ENCODE measurements around the gene RMI2.

The RMI2 gene

GRCh38 chr16:11392041-11392581, 46.9 kb downstream of the RMI2 start:
- no peak overlapping the region for H3K4me3 Mint-ChIP-seq
- H3K9me3 Mint-ChIP-seq: no peaks in the 10 kb centered on the region
- no peaks in the 10 kb centered on the region for H3K27me3 Mint-ChIP-seq
- no peaks in the 10 kb centered on the region for H3K4me1 Mint-ChIP-seq
- no peaks in the 10 kb centered on the region for H3K36me3 Mint-ChIP-seq
- H3K27ac Mint-ChIP-seq: no peak overlapping the region

- no peaks in the 10 kb centered on the region for H3K27me3 Mint-ChIP-seq
- no peaks in the 10 kb centered on the region for H3K4me1 Mint-ChIP-seq
- H3K4me3 Mint-ChIP-seq: no peak overlapping the region
- no peak overlapping the region for H3K27ac Mint-ChIP-seq
- no peaks in the 10 kb centered on the region for H3K36me3 Mint-ChIP-seq
- no peaks in the 10 kb centered on the region for H3K9me3 Mint-ChIP-seq
Measured at GRCh38 chr16:11393366-11393765, 48.1 kb downstream of the RMI2 start.

GRCh38 chr16:11393861-11394592, 48.8 kb downstream of the RMI2 start:
- Mint-ChIP-seq H3K27ac (no peak overlapping the region), H3K4me3 (no peak overlapping the region)

GRCh38 chr16:11394593-11394960, 49.3 kb downstream of the RMI2 start:
- H3K4me3 Mint-ChIP-seq: no peak overlapping the region
- no peak overlapping the region for H3K27ac Mint-ChIP-seq
- H3K4me1 Mint-ChIP-seq: no peaks in the 10 kb centered on the region
- no peaks in the 10 kb centered on the region for H3K9me3 Mint-ChIP-seq
- no peaks in the 10 kb centered on the region for H3K27me3 Mint-ChIP-seq
- no peaks in the 10 kb centered on the region for H3K36me3 Mint-ChIP-seq

More at GRCh38 chr16:11393861-11394592, 48.8 kb downstream of the RMI2 start:
- no peaks in the 10 kb centered on the region for H3K4me1 Mint-ChIP-seq
- H3K27me3 Mint-ChIP-seq: no peaks in the 10 kb centered on the region
- no peaks in the 10 kb centered on the region for H3K36me3 Mint-ChIP-seq
- H3K9me3 Mint-ChIP-seq: no peaks in the 10 kb centered on the region

GRCh38 chr16:11395008-11395948, 50.0 kb downstream of the RMI2 start:
- Mint-ChIP-seq H3K4me1 (no peaks in the 10 kb centered on the region), H3K9me3 (no peaks in the 10 kb centered on the region), H3K4me3 (no peak overlapping the region), H3K27ac (no peak overlapping the region), H3K27me3 (no peaks in the 10 kb centered on the region), H3K36me3 (no peaks in the 10 kb centered on the region)

- H3K4me1 Mint-ChIP-seq: no peaks in the 10 kb centered on the region
- H3K27ac Mint-ChIP-seq: no peak overlapping the region
- no peak overlapping the region for H3K4me3 Mint-ChIP-seq
- H3K27me3 Mint-ChIP-seq: no peaks in the 10 kb centered on the region
- H3K9me3 Mint-ChIP-seq: no peaks in the 10 kb centered on the region
- H3K36me3 Mint-ChIP-seq: no peaks in the 10 kb centered on the region
Measured at GRCh38 chr16:11395949-11396240, 50.6 kb downstream of the RMI2 start.

GRCh38 chr16:11396241-11397048, 51.2 kb downstream of the RMI2 start:
- H3K4me1 Mint-ChIP-seq: no peaks in the 10 kb centered on the region
- no peaks in the 10 kb centered on the region for H3K9me3 Mint-ChIP-seq
- H3K4me3 Mint-ChIP-seq: no peak overlapping the region
- no peaks in the 10 kb centered on the region for H3K36me3 Mint-ChIP-seq
- H3K27me3 Mint-ChIP-seq: no peaks in the 10 kb centered on the region
- no peak overlapping the region for H3K27ac Mint-ChIP-seq

GRCh38 chr16:11398136-11398535, 52.9 kb downstream of the RMI2 start:
- H3K9me3 Mint-ChIP-seq: no peaks in the 10 kb centered on the region
- no peaks in the 10 kb centered on the region for H3K27me3 Mint-ChIP-seq
- H3K36me3 Mint-ChIP-seq: no peaks in the 10 kb centered on the region
- H3K27ac Mint-ChIP-seq: no peak overlapping the region
- H3K4me1 Mint-ChIP-seq: no peaks in the 10 kb centered on the region
- H3K4me3 Mint-ChIP-seq: no peak overlapping the region

- no peak overlapping the region for H3K4me3 Mint-ChIP-seq
- no peaks in the 10 kb centered on the region for H3K4me1 Mint-ChIP-seq
- no peaks in the 10 kb centered on the region for H3K36me3 Mint-ChIP-seq
- no peaks in the 10 kb centered on the region for H3K9me3 Mint-ChIP-seq
- no peaks in the 10 kb centered on the region for H3K27me3 Mint-ChIP-seq
- no peak overlapping the region for H3K27ac Mint-ChIP-seq
Measured at GRCh38 chr16:11398851-11399250, 53.6 kb downstream of the RMI2 start.

- H3K36me3 Mint-ChIP-seq: no peaks in the 10 kb centered on the region
- H3K9me3 Mint-ChIP-seq: no peaks in the 10 kb centered on the region
- no peaks in the 10 kb centered on the region for H3K27me3 Mint-ChIP-seq
Measured at GRCh38 chr16:11399261-11399831, 54.1 kb downstream of the RMI2 start.

GRCh38 chr16:11400076-11400475, 54.8 kb downstream of the RMI2 start:
- Mint-ChIP-seq H3K27ac (no peak overlapping the region), H3K4me1 (no peaks in the 10 kb centered on the region), H3K27me3 (no peaks in the 10 kb centered on the region), H3K36me3 (no peaks in the 10 kb centered on the region), H3K4me3 (no peak overlapping the region), H3K9me3 (no peaks in the 10 kb centered on the region)

More at GRCh38 chr16:11399261-11399831, 54.1 kb downstream of the RMI2 start:
- H3K4me3 Mint-ChIP-seq: no peak overlapping the region
- no peaks in the 10 kb centered on the region for H3K4me1 Mint-ChIP-seq
- no peak overlapping the region for H3K27ac Mint-ChIP-seq

All from activated naive CD4-positive, alpha-beta T cell treated with anti-CD3 and anti-CD28 coated beads, Interleukin-2, amount 50 U/mL, for 24 hours (primary cell).